Activated CD8-positive, alpha-beta memory T cell treated with anti-CD3 and anti-CD28 coated beads for 48 hours (primary cell): ENCODE measurements around the gene SLC9B1.
"Not testable (repeated sequence)": the region's sequence is repeated elsewhere in the genome, so short reads cannot be mapped to it uniquely, and the experiment has no call there.

ENCODE experiments used
- DNase-seq, 3 experiments: peaks; one replicate each; pipeline ENCODE4 v3.0.0-alpha.2; 2020; ENCODE audit warnings: low read depth in 2 of 3, low spot score in 2 of 3

SLC9B1 gene

GRCh38 chr4:103012060-103012459 is 7.4 kb downstream of the SLC9B1 start:
- DNase-seq, result no peak

- no peak for DNase-seq
Observed at GRCh38 chr4:103011378-103012025, 8.0 kb downstream of the SLC9B1 start.

GRCh38 chr4:103010804-103011203 is 8.7 kb downstream of the SLC9B1 start:
- DNase-seq, result no peak

- DNase-seq, result no peak
Observed at GRCh38 chr4:103008875-103009729, 10.4 kb downstream of the SLC9B1 start.

GRCh38 chr4:103002551-103002950 is 17.0 kb downstream of the SLC9B1 start:
- DNase-seq, result no peak

GRCh38 chr4:102994803-102995202 is 24.7 kb downstream of the SLC9B1 start:
- DNase-seq, result no peak

- DNase-seq, result not testable (repeated sequence)
Observed at GRCh38 chr4:102993985-102994384, 25.5 kb downstream of the SLC9B1 start.

GRCh38 chr4:102988429-102989020 is 31.0 kb downstream of the SLC9B1 start:
- no peak for DNase-seq

GRCh38 chr4:102981005-102981404 is 38.5 kb downstream of the SLC9B1 start:
- no peak for DNase-seq

- DNase-seq, result not testable (repeated sequence)
Observed at GRCh38 chr4:102961813-102962212, 57.7 kb downstream of the SLC9B1 start.

GRCh38 chr4:102959496-102959895 is 60.0 kb downstream of the SLC9B1 start:
- no peak for DNase-seq

- no peak for DNase-seq
Observed at GRCh38 chr4:102945066-102945465, 74.4 kb downstream of the SLC9B1 start.

- DNase-seq, result not testable (repeated sequence)
Observed at GRCh38 chr4:102938063-102938462, 81.4 kb downstream of the SLC9B1 start.

- no peak for DNase-seq
Observed at GRCh38 chr4:102935716-102936115, 83.8 kb downstream of the SLC9B1 start.

GRCh38 chr4:102919697-102920096 is 99.8 kb downstream of the SLC9B1 start:
- not testable (repeated sequence) for DNase-seq

GRCh38 chr4:102918859-102919258 is 100.6 kb downstream of the SLC9B1 start:
- no peak for DNase-seq

GRCh38 chr4:102901804-102902203 is 117.7 kb downstream of the SLC9B1 start:
- DNase-seq, result no peak

- DNase-seq, result not testable (repeated sequence)
Observed at GRCh38 chr4:102897610-102898009, 121.9 kb downstream of the SLC9B1 start.

GRCh38 chr4:102896547-102896946 is 123.0 kb downstream of the SLC9B1 start:
- not testable (repeated sequence) for DNase-seq

GRCh38 chr4:102889866-102890265 is 129.6 kb downstream of the SLC9B1 start:
- DNase-seq, result not testable (repeated sequence)

- DNase-seq, result not testable (repeated sequence)
Observed at GRCh38 chr4:102888570-102888969, 130.9 kb downstream of the SLC9B1 start.

GRCh38 chr4:102883278-102883677 is 136.2 kb downstream of the SLC9B1 start:
- no peak for DNase-seq
